ENCODE results near the gene PIM1.
A peak's percentile ranks its signal among the peaks of the same experiment; 100 is the strongest.

Gene PIM1

GRCh38 chr6:37208793-37209192 lies 38.8 kb downstream of the PIM1 start:
- DNase-seq (ENCODE audit: low read depth in 1 of 2, low spot score in 1 of 2), result no peak
- H3K4me3 ChIP-seq (replicated peaks; ENCODE audit: insufficient read depth, low read length), result no peak overlapping the region
- TF ChIP-seq SPI1 (IDR thresholded peaks at IDR 0.05; ENCODE audit: borderline replicate concordance, low read depth), result no peak
- no peak for TF ChIP-seq REST (IDR thresholded peaks at IDR 0.05; ENCODE audit: insufficient replicate concordance, low read depth)
- TF ChIP-seq POLR2AphosphoS5 (IDR thresholded peaks at IDR 0.05; ENCODE audit: low read depth), result no peak
- no peak for TF ChIP-seq CTCF (IDR thresholded peaks at IDR 0.05; ENCODE audit: insufficient read depth, low read length)
- TF ChIP-seq GABPA (IDR thresholded peaks at IDR 0.05; ENCODE audit: low read depth), result no peak
- no peaks in the 10 kb centered on the region for H3K27me3 ChIP-seq (ENCODE audit: insufficient read depth, poor library complexity, severe bottlenecking)
- H3K27ac ChIP-seq (replicated peaks), result no peak overlapping the region

GRCh38 chr6:37209461-37210205 lies 39.7 kb downstream of the PIM1 start:
- no peak for TF ChIP-seq REST (IDR thresholded peaks at IDR 0.05; ENCODE audit: insufficient replicate concordance, low read depth)
- no peak for TF ChIP-seq CTCF (IDR thresholded peaks at IDR 0.05; ENCODE audit: insufficient read depth, low read length)
- TF ChIP-seq POLR2AphosphoS5 (IDR thresholded peaks at IDR 0.05; ENCODE audit: low read depth), result no peak
- TF ChIP-seq SPI1 (IDR thresholded peaks at IDR 0.05; ENCODE audit: borderline replicate concordance, low read depth), result no peak
- no peak for TF ChIP-seq GABPA (IDR thresholded peaks at IDR 0.05; ENCODE audit: low read depth)
- H3K4me3 ChIP-seq (replicated peaks; ENCODE audit: insufficient read depth, low read length), result no peak overlapping the region
- H3K27ac ChIP-seq (replicated peaks), result no peak overlapping the region
- H3K27me3 ChIP-seq (ENCODE audit: insufficient read depth, poor library complexity, severe bottlenecking), result no peaks in the 10 kb centered on the region
- no peak for DNase-seq (ENCODE audit: low read depth in 1 of 2, low spot score in 1 of 2)

- Histone ChIP-seq H3K27me3 (ENCODE audit: insufficient read depth, poor library complexity, severe bottlenecking) (no peaks in the 10 kb centered on the region), H3K4me3 (replicated peaks; ENCODE audit: insufficient read depth, low read length) (no peak overlapping the region), H3K27ac (replicated peaks) (no peak overlapping the region)
- TF ChIP-seq SPI1 (IDR thresholded peaks at IDR 0.05; ENCODE audit: borderline replicate concordance, low read depth) (no peak), CTCF (IDR thresholded peaks at IDR 0.05; ENCODE audit: insufficient read depth, low read length) (peak; percentile 84)
- DNase-seq (ENCODE audit: low read depth in 1 of 2, low spot score in 1 of 2), result peak in 1 of 2 experiments; percentile 79
These were observed 40.5 kb downstream of the PIM1 start for GRCh38 chr6:37210313-37210968.

Data from HL-60 (cell line).